ENCODE measurements around the gene MRPL23. TPM values are rescaled to one million over a fixed set of nuclear protein-coding genes. Genes with fewer than 3 reads are reported as not detected.

MRPL23 gene
- polyA plus RNA-seq, 1 experiment, result 63.3 TPM

DNA sequence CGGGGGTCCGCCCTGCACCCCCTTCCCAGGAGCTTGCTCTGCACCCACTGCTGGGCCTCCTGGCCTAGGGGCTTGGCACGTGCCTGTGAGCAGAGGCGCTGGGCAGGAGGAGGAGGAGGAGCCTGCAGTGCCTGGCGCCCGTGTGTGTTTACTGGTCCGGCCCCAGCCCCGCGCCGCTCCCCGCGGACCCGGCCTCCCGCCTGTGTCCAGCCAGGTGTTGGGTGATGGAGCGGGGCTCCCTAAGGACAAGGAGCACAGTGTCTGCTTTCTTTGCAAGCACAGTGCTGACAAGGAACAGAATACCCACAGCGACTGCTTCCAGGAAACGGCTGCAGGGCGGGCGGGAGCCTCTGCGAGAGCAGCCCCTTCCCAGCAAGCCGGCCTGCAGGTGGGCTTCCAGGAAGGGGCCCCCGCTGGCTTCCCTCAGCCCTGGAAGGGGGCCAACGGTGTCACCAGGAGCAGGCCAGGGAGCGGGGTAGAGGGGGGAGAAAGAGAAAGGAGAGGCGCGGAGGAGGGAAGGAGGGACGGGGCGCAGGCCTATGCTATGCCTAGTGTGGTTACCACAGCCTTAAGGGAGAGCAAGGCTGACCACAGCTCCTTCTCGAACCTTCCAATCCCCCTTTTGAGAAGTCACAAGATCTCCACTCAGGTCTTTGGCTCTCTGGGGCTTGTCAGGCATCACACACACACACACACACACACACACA, 43.9 kb downstream of the MRPL23 start:
- Histone ChIP-seq H3K4me3 (ENCODE audit: low read depth, low read length) (no peak overlapping the region), H3K27ac (ENCODE audit: low read depth, low read length) (no peak overlapping the region), H3K9me3 (ENCODE audit: control insufficient read depth, insufficient read depth, low read length) (no peaks in the 10 kb centered on the region), H3K27me3 (ENCODE audit: control insufficient read depth, insufficient read depth, low read length) (no peaks in the 10 kb centered on the region)
- TF ChIP-seq, protein P1, sequence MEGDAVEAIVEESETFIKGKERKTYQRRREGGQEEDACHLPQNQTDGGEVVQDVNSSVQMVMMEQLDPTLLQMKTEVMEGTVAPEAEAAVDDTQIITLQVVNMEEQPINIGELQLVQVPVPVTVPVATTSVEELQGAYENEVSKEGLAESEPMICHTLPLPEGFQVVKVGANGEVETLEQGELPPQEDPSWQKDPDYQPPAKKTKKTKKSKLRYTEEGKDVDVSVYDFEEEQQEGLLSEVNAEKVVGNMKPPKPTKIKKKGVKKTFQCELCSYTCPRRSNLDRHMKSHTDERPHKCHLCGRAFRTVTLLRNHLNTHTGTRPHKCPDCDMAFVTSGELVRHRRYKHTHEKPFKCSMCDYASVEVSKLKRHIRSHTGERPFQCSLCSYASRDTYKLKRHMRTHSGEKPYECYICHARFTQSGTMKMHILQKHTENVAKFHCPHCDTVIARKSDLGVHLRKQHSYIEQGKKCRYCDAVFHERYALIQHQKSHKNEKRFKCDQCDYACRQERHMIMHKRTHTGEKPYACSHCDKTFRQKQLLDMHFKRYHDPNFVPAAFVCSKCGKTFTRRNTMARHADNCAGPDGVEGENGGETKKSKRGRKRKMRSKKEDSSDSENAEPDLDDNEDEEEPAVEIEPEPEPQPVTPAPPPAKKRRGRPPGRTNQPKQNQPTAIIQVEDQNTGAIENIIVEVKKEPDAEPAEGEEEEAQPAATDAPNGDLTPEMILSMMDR (IDR thresholded peaks at IDR 0.05; ENCODE audit: low read depth, low read length), result no peak
- ChIA-PET POLR2A (no interaction called here), CTCF (interaction anchor here (0.6 kb wide), 1 partner anchor 11 kb away, joined by 3 read pairs; no protein-coding TSS in a partner anchor)
- DNase-seq (ENCODE audit: low read depth, low spot score), result no peak

- no peaks in the 10 kb centered on the region for H3K27me3 ChIP-seq (ENCODE audit: control insufficient read depth, insufficient read depth, low read length)
- no peak overlapping the region for H3K27ac ChIP-seq (ENCODE audit: low read depth, low read length)
- ChIA-PET POLR2A (no interaction called here), CTCF (interaction anchor here (0.6 kb wide), 1 partner anchor 10 kb away, joined by 3 read pairs; no protein-coding TSS in a partner anchor)
- TF ChIP-seq, protein P1 (IDR thresholded peaks at IDR 0.05; ENCODE audit: low read depth, low read length), result no peak
- H3K4me3 ChIP-seq (ENCODE audit: low read depth, low read length), result no peak overlapping the region
- no peak for DNase-seq (ENCODE audit: low read depth, low spot score)
- no peaks in the 10 kb centered on the region for H3K9me3 ChIP-seq (ENCODE audit: control insufficient read depth, insufficient read depth, low read length)
Measured at GRCh38 chr11:1992111-1992510, 45.0 kb downstream of the MRPL23 start.

DNA sequence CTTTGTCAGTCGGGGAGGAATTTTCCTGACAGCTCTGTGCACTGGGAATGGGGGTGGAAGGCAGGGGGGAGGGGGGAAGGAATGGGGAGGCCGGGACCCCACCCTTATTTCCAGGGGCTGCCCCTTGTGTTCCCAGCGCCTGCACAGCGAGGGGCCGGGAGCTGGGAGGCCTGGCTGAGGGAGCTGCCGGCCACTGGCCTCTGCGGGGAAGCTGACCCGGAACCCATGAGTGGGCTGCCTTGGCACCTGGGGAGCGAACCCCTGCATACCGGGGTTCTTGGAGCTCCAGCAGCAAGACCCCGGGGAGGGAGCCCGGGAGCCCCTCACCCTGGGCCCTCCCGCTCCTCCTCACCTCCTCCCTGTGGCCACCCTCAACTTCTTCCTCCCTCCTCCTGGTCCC, 47.0 kb downstream of the MRPL23 start:
- TF ChIP-seq, protein P1 (IDR thresholded peaks at IDR 0.05; ENCODE audit: low read depth, low read length), result no peak
- ChIA-PET POLR2A (no interaction called here), CTCF (no interaction called here)
- Histone ChIP-seq H3K4me3 (ENCODE audit: low read depth, low read length) (no peak overlapping the region), H3K27ac (ENCODE audit: low read depth, low read length) (no peak overlapping the region), H3K9me3 (ENCODE audit: control insufficient read depth, insufficient read depth, low read length) (no peaks in the 10 kb centered on the region), H3K27me3 (ENCODE audit: control insufficient read depth, insufficient read depth, low read length) (no peaks in the 10 kb centered on the region)
- no peak for DNase-seq (ENCODE audit: low read depth, low spot score)

DNA sequence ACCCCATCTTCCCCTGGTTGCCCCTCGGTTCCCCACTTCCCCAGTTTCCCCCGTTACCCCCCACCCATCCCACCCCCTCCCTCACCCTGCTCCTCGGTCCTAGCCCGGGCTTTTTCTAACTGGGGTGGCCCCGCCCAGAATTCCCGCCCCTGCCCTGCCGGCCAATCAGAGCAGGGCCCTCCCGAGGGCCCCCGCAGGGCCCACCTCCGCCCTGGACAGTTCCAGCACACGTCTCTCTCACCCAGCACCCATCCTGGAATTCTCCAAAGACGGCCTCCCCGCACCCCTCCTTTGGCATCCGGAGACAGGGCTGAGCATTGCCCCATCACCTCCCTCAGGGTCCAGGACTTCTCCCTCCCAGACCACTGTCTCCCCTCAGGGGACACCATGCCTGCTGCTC, 50.6 kb downstream of the MRPL23 start, which contains the start of gene H19:
H19 (minus strand) TSS at position 88 of the 400 bp plus-strand sequence.
- no peak for DNase-seq (ENCODE audit: low read depth, low spot score)
- H3K27me3 ChIP-seq (ENCODE audit: control insufficient read depth, insufficient read depth, low read length), result no peaks in the 10 kb centered on the region
- CTCF ChIA-PET, result interaction anchor here (0.7 to 1.6 kb wide), 5 partner anchors 50 to 345 kb away, joined by 3 to 8 read pairs (median 3); partner anchors contain the start of gene MRPL23
- no peaks in the 10 kb centered on the region for H3K9me3 ChIP-seq (ENCODE audit: control insufficient read depth, insufficient read depth, low read length)
- H3K4me3 ChIP-seq (ENCODE audit: low read depth, low read length), result no peak within 1 kb of the TSS
- TF ChIP-seq, protein P1 (IDR thresholded peaks at IDR 0.05; ENCODE audit: low read depth, low read length), result no peak
- POLR2A ChIA-PET, result no interaction called here
- H3K27ac ChIP-seq (ENCODE audit: low read depth, low read length), result no peak within 1 kb of the TSS

DNA sequence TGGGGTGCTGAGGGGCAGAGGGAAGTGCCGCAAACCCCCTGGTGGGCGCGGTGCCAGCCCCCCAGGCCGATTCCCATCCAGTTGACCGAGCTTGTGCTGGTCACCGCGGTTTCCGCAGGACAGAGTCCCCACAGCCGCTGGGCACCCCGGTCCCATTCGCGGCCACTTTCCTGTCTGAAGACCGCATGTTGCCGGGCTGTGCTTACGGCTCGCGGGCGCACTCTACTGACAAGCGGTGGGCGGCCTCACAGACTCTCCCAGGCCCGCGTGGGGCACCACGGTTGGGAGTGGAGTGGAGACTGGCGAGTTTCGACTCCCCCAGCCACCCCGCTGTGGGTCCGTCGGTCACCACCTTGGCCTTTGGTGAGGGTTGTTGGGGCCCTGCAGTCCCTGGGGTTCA, 51.2 kb downstream of the MRPL23 start:
- no peaks in the 10 kb centered on the region for H3K9me3 ChIP-seq (ENCODE audit: control insufficient read depth, insufficient read depth, low read length)
- TF ChIP-seq, protein P1 (IDR thresholded peaks at IDR 0.05; ENCODE audit: low read depth, low read length), result no peak
- H3K4me3 ChIP-seq (ENCODE audit: low read depth, low read length), result no peak overlapping the region
- ChIA-PET POLR2A (no interaction called here), CTCF (interaction anchor here (0.7 to 1.6 kb wide), 4 partner anchors 51 to 304 kb away, joined by 3 to 8 read pairs (median 3); partner anchors contain the start of gene MRPL23)
- no peak for DNase-seq (ENCODE audit: low read depth, low spot score)
- H3K27ac ChIP-seq (ENCODE audit: low read depth, low read length), result no peak overlapping the region
- no peaks in the 10 kb centered on the region for H3K27me3 ChIP-seq (ENCODE audit: control insufficient read depth, insufficient read depth, low read length)

Measured in AG04450 (cell line).